ENCODE results near the gene IKBIP. TPM values are rescaled to one million over a fixed set of nuclear protein-coding genes. Genes with fewer than 3 reads are reported as not detected.
A peak's percentile ranks its signal among the peaks of the same experiment; 100 is the strongest.

Gene IKBIP
- 35.5 and 36.5 TPM in 2 replicates for total RNA-seq

GRCh38 chr12:98644712-98645571 lies at the start of gene IKBIP, which contains the start of gene APAF1:
IKBIP (minus strand) TSS chr12:98644788; CDS start chr12:98644701, 87 bp downstream.
APAF1 (plus strand) TSS chr12:98645290; CDS start chr12:98648360, 3,070 bp downstream.
- Mint-ChIP-seq H3K27ac (peak within 1 kb of the TSS; percentile 95), H3K4me3 (peak within 1 kb of the TSS; percentile 92), H3K36me3 (ENCODE audit: low read depth) (peaks cover 19% of the 10 kb centered on the region), H3K9me3 (no peaks in the 10 kb centered on the region), H3K4me1 (ENCODE audit: low read depth) (peaks cover 49% of the 10 kb centered on the region), H3K27me3 (ENCODE audit: insufficient read depth) (no peaks in the 10 kb centered on the region)
- intact Hi-C loops (cut with micrococcal nuclease): loop anchor here (1.0 to 10.0 kb wide), 9 partner anchors 9 to 1738 kb away; partner anchors contain the start of genes DEPDC4, NEDD1, SCYL2 and SLC25A3
- DNase-seq (ENCODE audit: low spot score): peak; percentile 96

GRCh38 chr12:98691351-98691750 lies 46.8 kb upstream of the IKBIP start:
- Mint-ChIP-seq H3K27me3 (ENCODE audit: insufficient read depth) (no peaks in the 10 kb centered on the region), H3K4me1 (ENCODE audit: low read depth) (peaks cover 16% of the 10 kb centered on the region), H3K36me3 (ENCODE audit: low read depth) (peaks cover 39% of the 10 kb centered on the region), H3K4me3 (no peak overlapping the region), H3K9me3 (no peaks in the 10 kb centered on the region), H3K27ac (no peak overlapping the region)
- intact Hi-C loops (cut with micrococcal nuclease): no loop called here
- DNase-seq (ENCODE audit: low spot score): no peak

- intact Hi-C loops (cut with micrococcal nuclease): no loop called here
- no peaks in the 10 kb centered on the region for H3K27me3 Mint-ChIP-seq (ENCODE audit: insufficient read depth)
- H3K36me3 Mint-ChIP-seq (ENCODE audit: low read depth): peaks cover 52% of the 10 kb centered on the region
- H3K27ac Mint-ChIP-seq: no peak overlapping the region
- DNase-seq (ENCODE audit: low spot score): no peak
- no peaks in the 10 kb centered on the region for H3K9me3 Mint-ChIP-seq
- H3K4me3 Mint-ChIP-seq: no peak overlapping the region
- peaks cover 6% of the 10 kb centered on the region for H3K4me1 Mint-ChIP-seq (ENCODE audit: low read depth)
These were observed 42.0 kb upstream of the IKBIP start for GRCh38 chr12:98686603-98687002.

- H3K36me3 Mint-ChIP-seq (ENCODE audit: low read depth): peaks cover 49% of the 10 kb centered on the region
- intact Hi-C loops (cut with micrococcal nuclease): no loop called here
- no peaks in the 10 kb centered on the region for H3K4me1 Mint-ChIP-seq (ENCODE audit: low read depth)
- no peak overlapping the region for H3K4me3 Mint-ChIP-seq
- H3K27me3 Mint-ChIP-seq (ENCODE audit: insufficient read depth): no peaks in the 10 kb centered on the region
- no peak overlapping the region for H3K27ac Mint-ChIP-seq
- H3K9me3 Mint-ChIP-seq: no peaks in the 10 kb centered on the region
- DNase-seq (ENCODE audit: low spot score): no peak
These were observed 39.6 kb upstream of the IKBIP start for GRCh38 chr12:98684199-98684598.

GRCh38 chr12:98679611-98680005 lies 35.0 kb upstream of the IKBIP start:
- Mint-ChIP-seq H3K27me3 (ENCODE audit: insufficient read depth) (no peaks in the 10 kb centered on the region), H3K4me1 (ENCODE audit: low read depth) (no peaks in the 10 kb centered on the region), H3K9me3 (no peaks in the 10 kb centered on the region), H3K4me3 (no peak overlapping the region), H3K27ac (no peak overlapping the region), H3K36me3 (ENCODE audit: low read depth) (peaks cover 32% of the 10 kb centered on the region)
- intact Hi-C loops (cut with micrococcal nuclease): no loop called here
- no peak for DNase-seq (ENCODE audit: low spot score)

- H3K27me3 Mint-ChIP-seq (ENCODE audit: insufficient read depth): no peaks in the 10 kb centered on the region
- H3K4me3 Mint-ChIP-seq: no peak overlapping the region
- intact Hi-C loops (cut with micrococcal nuclease): no loop called here
- H3K27ac Mint-ChIP-seq: no peak overlapping the region
- no peaks in the 10 kb centered on the region for H3K9me3 Mint-ChIP-seq
- no peak for DNase-seq (ENCODE audit: low spot score)
- no peaks in the 10 kb centered on the region for H3K4me1 Mint-ChIP-seq (ENCODE audit: low read depth)
- H3K36me3 Mint-ChIP-seq (ENCODE audit: low read depth): peaks cover 32% of the 10 kb centered on the region
These were observed 34.5 kb upstream of the IKBIP start for GRCh38 chr12:98678946-98679610.

GRCh38 chr12:98678236-98678945 lies 33.8 kb upstream of the IKBIP start:
- H3K9me3 Mint-ChIP-seq: no peaks in the 10 kb centered on the region
- no peak overlapping the region for H3K4me3 Mint-ChIP-seq
- H3K27me3 Mint-ChIP-seq (ENCODE audit: insufficient read depth): no peaks in the 10 kb centered on the region
- H3K36me3 Mint-ChIP-seq (ENCODE audit: low read depth): peaks cover 27% of the 10 kb centered on the region
- DNase-seq (ENCODE audit: low spot score): no peak
- H3K27ac Mint-ChIP-seq: no peak overlapping the region
- no peaks in the 10 kb centered on the region for H3K4me1 Mint-ChIP-seq (ENCODE audit: low read depth)
- intact Hi-C loops (cut with micrococcal nuclease): no loop called here

- intact Hi-C loops (cut with micrococcal nuclease): no loop called here
- H3K9me3 Mint-ChIP-seq: no peaks in the 10 kb centered on the region
- H3K4me1 Mint-ChIP-seq (ENCODE audit: low read depth): peaks cover 4% of the 10 kb centered on the region
- no peak for DNase-seq (ENCODE audit: low spot score)
- no peak overlapping the region for H3K27ac Mint-ChIP-seq
- H3K27me3 Mint-ChIP-seq (ENCODE audit: insufficient read depth): no peaks in the 10 kb centered on the region
- no peak overlapping the region for H3K4me3 Mint-ChIP-seq
- peaks cover 17% of the 10 kb centered on the region for H3K36me3 Mint-ChIP-seq (ENCODE audit: low read depth)
These were observed 30.3 kb upstream of the IKBIP start for GRCh38 chr12:98674841-98675240.

- Mint-ChIP-seq H3K9me3 (no peaks in the 10 kb centered on the region), H3K27me3 (ENCODE audit: insufficient read depth) (no peaks in the 10 kb centered on the region), H3K36me3 (ENCODE audit: low read depth) (peaks cover 40% of the 10 kb centered on the region), H3K27ac (no peak overlapping the region), H3K4me3 (no peak overlapping the region), H3K4me1 (ENCODE audit: low read depth) (peaks cover 8% of the 10 kb centered on the region)
- intact Hi-C loops (cut with micrococcal nuclease): no loop called here
- no peak for DNase-seq (ENCODE audit: low spot score)
These were observed 26.9 kb upstream of the IKBIP start for GRCh38 chr12:98671459-98671858.

GRCh38 chr12:98669751-98670150 lies 25.2 kb upstream of the IKBIP start:
- no peak for DNase-seq (ENCODE audit: low spot score)
- Mint-ChIP-seq H3K4me1 (ENCODE audit: low read depth) (peaks cover 8% of the 10 kb centered on the region), H3K36me3 (ENCODE audit: low read depth) (peaks cover 50% of the 10 kb centered on the region), H3K27me3 (ENCODE audit: insufficient read depth) (no peaks in the 10 kb centered on the region), H3K4me3 (no peak overlapping the region), H3K9me3 (no peaks in the 10 kb centered on the region), H3K27ac (no peak overlapping the region)
- intact Hi-C loops (cut with micrococcal nuclease): no loop called here

GRCh38 chr12:98660521-98660920 lies 15.9 kb upstream of the IKBIP start:
- no peaks in the 10 kb centered on the region for H3K27me3 Mint-ChIP-seq (ENCODE audit: insufficient read depth)
- intact Hi-C loops (cut with micrococcal nuclease): loop anchor here (2.0 kb wide), 1 partner anchor 16 kb away; the partner anchor contains the start of genes APAF1 and IKBIP
- no peak for DNase-seq (ENCODE audit: low spot score)
- H3K27ac Mint-ChIP-seq: peak overlapping the region; percentile 5
- H3K36me3 Mint-ChIP-seq (ENCODE audit: low read depth): peaks cover 26% of the 10 kb centered on the region
- no peak overlapping the region for H3K4me3 Mint-ChIP-seq
- peaks cover 14% of the 10 kb centered on the region for H3K4me1 Mint-ChIP-seq (ENCODE audit: low read depth)
- H3K9me3 Mint-ChIP-seq: no peaks in the 10 kb centered on the region

- intact Hi-C loops (cut with micrococcal nuclease): no loop called here
- Mint-ChIP-seq H3K4me1 (ENCODE audit: low read depth) (peaks cover 18% of the 10 kb centered on the region), H3K27ac (peak overlapping the region; percentile 75), H3K36me3 (ENCODE audit: low read depth) (peaks cover 22% of the 10 kb centered on the region), H3K27me3 (ENCODE audit: insufficient read depth) (no peaks in the 10 kb centered on the region), H3K9me3 (no peaks in the 10 kb centered on the region), H3K4me3 (peak overlapping the region; percentile 8)
- no peak for DNase-seq (ENCODE audit: low spot score)
These were observed 11.9 kb upstream of the IKBIP start for GRCh38 chr12:98656289-98657101.
